Panc1 (cell line): ENCODE data around the gene SLC6A11. TPM values are rescaled to one million over a fixed set of nuclear protein-coding genes. Genes with fewer than 3 reads are reported as not detected.

Experiments
- ATAC-seq: fragments of 200-7000 bp; cut with Tn5 transposase; 2 replicates; pipeline ENCODE4 v1.9.1; 2020; ENCODE audit warnings: mild to moderate bottlenecking, moderate library complexity
- BruUV-seq: library from RNA; stranded (reverse); fragments of 400-500 nt; replicated peaks from 2 replicates; lab custom pipeline; 2021; lab: Mats Ljungman, UMichigan
- CTCF ChIA-PET: fragments of 300-600 bp; sonication (Branson Sonifier 250); formaldehyde crosslinking; loops from one replicate; lab custom pipeline; 2022; ENCODE audit warnings: antibody characterized with exemption; lab: Charles Lee
- POLR2A ChIA-PET: fragments of 300-600 bp; sonication (Branson Sonifier 250); formaldehyde crosslinking; loops from one replicate; lab custom pipeline; 2022; ENCODE audit warnings: antibody characterized with exemption; lab: Charles Lee
- DNase-seq: peaks from one replicate; pipeline ENCODE4 v3.0.0-alpha.2; 2010; ENCODE audit warnings: low read depth, low spot score
- H3K27ac ChIP-seq: 2 replicates; pipeline ENCODE4 v1.5.1; 2011; ENCODE audit warnings: mild to moderate bottlenecking, low read length, inconsistent platforms
- H3K27me3 ChIP-seq: fragments of 200-500 bp; sonication (Bioruptor generic); 2 replicates; pipeline ENCODE4 v1.6.0; 2014; ENCODE audit warnings: low read length, inconsistent platforms; ENCODE audit not compliant: control insufficient read depth, insufficient read depth
- H3K36me3 ChIP-seq: fragments of 200-500 bp; sonication (Bioruptor generic); 2 replicates; pipeline ENCODE4 v1.5.1; 2014; ENCODE audit warnings: inconsistent platforms, mild to moderate bottlenecking, low read length, moderate library complexity; ENCODE audit not compliant: control insufficient read depth, insufficient read depth
- H3K4me1 ChIP-seq: 2 replicates; pipeline ENCODE4 v1.5.1; 2011; ENCODE audit warnings: inconsistent platforms, mild to moderate bottlenecking, low read length, moderate library complexity; ENCODE audit not compliant: control insufficient read depth, insufficient read depth
- H3K4me3 ChIP-seq, 2 experiments: 2 replicates each; pipeline ENCODE4 v1.5.1; 2011 to 2012; ENCODE audit warnings: low read depth in 2 of 2, low read length in 2 of 2, mild to moderate bottlenecking in 2 of 2, inconsistent platforms in 1 of 2, moderate library complexity in 1 of 2
- H3K9me3 ChIP-seq: fragments of 200-500 bp; sonication (Bioruptor generic); 2 replicates; pipeline ENCODE4 v1.5.1; 2014; ENCODE audit warnings: low read depth, mild to moderate bottlenecking, inconsistent platforms, low read length, moderate library complexity; ENCODE audit not compliant: control insufficient read depth, insufficient read depth
- CTCF ChIP-seq: fragments of 450-650 bp; IDR thresholded peaks from 2 replicates; pipeline ENCODE4 v1.5.1; 2017; ENCODE audit warnings: mild to moderate bottlenecking
- POLR2AphosphoS5 ChIP-seq: IDR thresholded peaks from 2 replicates; pipeline ENCODE4 v1.6.1; 2012; ENCODE audit warnings: mild to moderate bottlenecking, low read depth, low read length, moderate library complexity
- REST ChIP-seq, 2 experiments: IDR thresholded peaks; 2 replicates each; pipeline ENCODE4 v1.6.1; 2011 to 2012; ENCODE audit warnings: low read depth in 2 of 2, control low read depth in 1 of 2, low read length in 1 of 2, mild to moderate bottlenecking in 1 of 2, moderate library complexity in 1 of 2; ENCODE audit not compliant: insufficient read depth in 1 of 2
- SIN3A ChIP-seq: IDR thresholded peaks from 2 replicates; pipeline ENCODE4 v1.6.1; 2012; ENCODE audit warnings: low read depth, mild to moderate bottlenecking, low read length, moderate library complexity, borderline replicate concordance; ENCODE audit not compliant: insufficient read depth
- TCF7L2 ChIP-seq: IDR thresholded peaks from 2 replicates; pipeline ENCODE4 v1.6.1; 2011; ENCODE audit warnings: mild to moderate bottlenecking, low read depth, low read length, inconsistent platforms
- in situ Hi-C: cut with HindIII; loops from 2 replicates; pipeline ENCODE4 v1.10.0; 2016; ENCODE audit warnings: low sequenced_read_pairs, low pct_unique_long_range_greater_than_20kb
- intact Hi-C: fragments of 100-400 bp; cut with micrococcal nuclease; formaldehyde crosslinking; loops from one replicate; pipeline ENCODE4 v1.10.0; 2022; ENCODE audit not compliant: unreplicated experiment
- total RNA-seq: library from RNA; stranded (reverse); gene quantifications from one replicate; pipeline ENCODE4 v1.2.1, GENCODE V29; 2021; ENCODE audit not compliant: unreplicated experiment

The SLC6A11 gene
- total RNA-seq, 1 experiment from 2014 or later: not detected

- no peak for DNase-seq
- POLR2A ChIA-PET: no interaction called here
- no peaks in the 10 kb centered on the region for H3K4me1 ChIP-seq
- H3K9me3 ChIP-seq: no peaks in the 10 kb centered on the region
- H3K27me3 ChIP-seq: peaks cover 3% of the 10 kb centered on the region; the same call in 1 of the 2 replicates
- H3K36me3 ChIP-seq: no peaks in the 10 kb centered on the region
- TF ChIP-seq POLR2AphosphoS5: no peak
- no peak for TF ChIP-seq CTCF
- TF ChIP-seq TCF7L2: no peak
- no peak for TF ChIP-seq SIN3A
- TF ChIP-seq REST (IDR thresholded peaks at IDR 0.05; ENCODE audit: insufficient read depth in 1 of 2, low read depth in 2 of 2, low read length in 1 of 2): no peak
- CTCF ChIA-PET: no interaction called here
- intact Hi-C loops (no loop called here), in situ Hi-C loops (no loop called here)
- no peak overlapping the region for H3K27ac ChIP-seq
- no TSS peak for BruUV-seq
- no peak overlapping the region for H3K4me3 ChIP-seq
- no peak for ATAC-seq
Measured at GRCh38 chr3:10774825-10775224, 41.2 kb upstream of the SLC6A11 start.

- ATAC-seq (no peak), DNase-seq (no peak)
- Histone ChIP-seq H3K9me3 (no peaks in the 10 kb centered on the region), H3K27me3 (peaks cover 3% of the 10 kb centered on the region; the same call in 1 of the 2 replicates), H3K36me3 (no peaks in the 10 kb centered on the region), H3K27ac (no peak overlapping the region), H3K4me3 (no peak overlapping the region), H3K4me1 (no peaks in the 10 kb centered on the region)
- POLR2A ChIA-PET: no interaction called here
- CTCF ChIA-PET: no interaction called here
- in situ Hi-C loops: no loop called here
- BruUV-seq: no TSS peak
- intact Hi-C loops: no loop called here
- no peak for TF ChIP-seq SIN3A
- TF ChIP-seq TCF7L2: no peak
- no peak for TF ChIP-seq POLR2AphosphoS5
- no peak for TF ChIP-seq REST (IDR thresholded peaks at IDR 0.05; ENCODE audit: insufficient read depth in 1 of 2, low read depth in 2 of 2, low read length in 1 of 2)
- no peak for TF ChIP-seq CTCF
Measured at GRCh38 chr3:10775259-10775658, 40.8 kb upstream of the SLC6A11 start.
